ENCODE results near the gene ZBTB22. TPM values are rescaled to one million over a fixed set of nuclear protein-coding genes. Genes with fewer than 3 reads are reported as not detected.
A peak's percentile ranks its signal among the peaks of the same experiment; 100 is the strongest.

Gene ZBTB22
- polyA plus RNA-seq, 1 donor (not counting 4 experiments of a cell fraction or from before 2014, with no cell fraction given) = 6.5 TPM

GRCh38 chr6:33278392-33278741 lies 39.2 kb downstream of the ZBTB22 start:
- H3K9me1 ChIP-seq (ENCODE audit: control insufficient read depth, extremely low read depth, insufficient read depth, low read length) = peaks cover 2% of the 10 kb centered on the region
- dilution Hi-C loops (cut with MboI; ENCODE audit: extremely low pct_ligation_motif_present, low sequenced_read_pairs) = no loop called here
- peaks cover 37 to 47% of the 10 kb centered on the region in 2 experiments for H3K36me3 ChIP-seq (ENCODE audit: control insufficient read depth in 2 of 2, extremely low read depth in 1 of 2, insufficient read depth in 2 of 2, low read length in 2 of 2)
- no peak overlapping the region for H2AFZ ChIP-seq (ENCODE audit: control insufficient read depth, low read length)
- H3K27me3 ChIP-seq (ENCODE audit: control insufficient read depth, extremely low read depth, insufficient read depth, low read length) = no peaks in the 10 kb centered on the region
- no peak overlapping the region for H3K9ac ChIP-seq (ENCODE audit: control insufficient read depth, extremely low read depth, insufficient read depth, low read length)
- H4K20me1 ChIP-seq (ENCODE audit: control insufficient read depth, extremely low read depth, insufficient read depth, low read length) = peaks cover 34% of the 10 kb centered on the region
- H3K9me3 ChIP-seq (ENCODE audit: control insufficient read depth, low read depth, low read length) = no peaks in the 10 kb centered on the region
- no peak for FAIRE-seq
- peaks cover 26% of the 10 kb centered on the region for H3K79me2 ChIP-seq (ENCODE audit: control insufficient read depth, insufficient read depth, low read length)
- H3K4me1 ChIP-seq (ENCODE audit: control insufficient read depth, extremely low read depth, insufficient read depth, low read length) = peaks cover 31% of the 10 kb centered on the region
- TF ChIP-seq, protein P1, sequence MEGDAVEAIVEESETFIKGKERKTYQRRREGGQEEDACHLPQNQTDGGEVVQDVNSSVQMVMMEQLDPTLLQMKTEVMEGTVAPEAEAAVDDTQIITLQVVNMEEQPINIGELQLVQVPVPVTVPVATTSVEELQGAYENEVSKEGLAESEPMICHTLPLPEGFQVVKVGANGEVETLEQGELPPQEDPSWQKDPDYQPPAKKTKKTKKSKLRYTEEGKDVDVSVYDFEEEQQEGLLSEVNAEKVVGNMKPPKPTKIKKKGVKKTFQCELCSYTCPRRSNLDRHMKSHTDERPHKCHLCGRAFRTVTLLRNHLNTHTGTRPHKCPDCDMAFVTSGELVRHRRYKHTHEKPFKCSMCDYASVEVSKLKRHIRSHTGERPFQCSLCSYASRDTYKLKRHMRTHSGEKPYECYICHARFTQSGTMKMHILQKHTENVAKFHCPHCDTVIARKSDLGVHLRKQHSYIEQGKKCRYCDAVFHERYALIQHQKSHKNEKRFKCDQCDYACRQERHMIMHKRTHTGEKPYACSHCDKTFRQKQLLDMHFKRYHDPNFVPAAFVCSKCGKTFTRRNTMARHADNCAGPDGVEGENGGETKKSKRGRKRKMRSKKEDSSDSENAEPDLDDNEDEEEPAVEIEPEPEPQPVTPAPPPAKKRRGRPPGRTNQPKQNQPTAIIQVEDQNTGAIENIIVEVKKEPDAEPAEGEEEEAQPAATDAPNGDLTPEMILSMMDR (optimal IDR thresholded peaks at IDR 0.05 in 1 of 3, IDR thresholded peaks at IDR 0.05 in 1 of 3, conservative IDR thresholded peaks at IDR 0.05 in 1 of 3; ENCODE audit: extremely low read depth in 1 of 3, insufficient read depth in 2 of 3, low read length in 3 of 3) = no peak
- TF ChIP-seq EZH2 (IDR thresholded peaks at IDR 0.05; ENCODE audit: low read length) = no peak
- no peak overlapping the region for H3K4me2 ChIP-seq (ENCODE audit: control insufficient read depth, extremely low read depth, insufficient read depth, low read depth, low read length)
- no peak overlapping the region for H3K27ac ChIP-seq (ENCODE audit: control insufficient read depth, insufficient read depth, low read length)
- H3K4me3 ChIP-seq (ENCODE audit: control insufficient read depth in 2 of 3, extremely low read depth in 1 of 3, insufficient read depth in 2 of 3, low read depth in 1 of 3, low read length in 3 of 3) = no peak overlapping the region
- DNase-seq (ENCODE audit: low read depth, low spot score) = no peak

DNA sequence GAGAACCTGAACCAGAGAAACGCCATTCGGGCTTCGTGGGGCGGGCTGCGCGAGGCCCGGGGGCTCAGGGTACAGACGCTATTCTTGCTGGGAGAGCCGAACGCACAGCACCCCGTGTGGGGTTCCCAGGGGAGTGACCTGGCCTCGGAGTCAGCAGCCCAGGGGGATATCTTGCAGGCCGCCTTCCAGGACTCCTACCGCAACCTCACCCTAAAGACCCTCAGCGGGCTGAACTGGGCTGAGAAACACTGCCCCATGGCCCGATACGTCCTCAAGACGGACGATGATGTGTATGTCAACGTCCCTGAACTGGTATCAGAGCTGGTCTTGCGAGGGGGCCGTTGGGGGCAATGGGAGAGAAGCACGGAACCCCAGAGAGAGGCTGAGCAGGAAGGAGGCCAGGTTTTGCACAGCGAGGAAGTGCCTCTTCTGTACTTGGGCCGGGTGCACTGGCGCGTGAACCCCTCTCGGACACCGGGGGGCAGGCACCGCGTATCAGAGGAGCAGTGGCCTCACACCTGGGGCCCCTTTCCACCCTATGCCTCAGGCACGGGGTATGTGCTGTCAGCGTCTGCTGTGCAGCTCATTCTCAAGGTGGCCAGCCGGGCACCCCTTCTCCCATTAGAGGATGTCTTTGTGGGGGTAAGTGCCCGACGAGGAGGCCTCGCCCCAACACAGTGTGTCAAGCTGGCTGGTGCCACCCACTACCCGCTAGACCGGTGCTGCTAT lies 39.7 kb downstream of the ZBTB22 start:
- Histone ChIP-seq H3K4me3 (ENCODE audit: control insufficient read depth in 2 of 3, extremely low read depth in 1 of 3, insufficient read depth in 2 of 3, low read depth in 1 of 3, low read length in 3 of 3) (no peak overlapping the region), H3K27me3 (ENCODE audit: control insufficient read depth, extremely low read depth, insufficient read depth, low read length) (no peaks in the 10 kb centered on the region), H3K4me2 (ENCODE audit: control insufficient read depth, extremely low read depth, insufficient read depth, low read depth, low read length) (no peak overlapping the region), H3K9me3 (ENCODE audit: control insufficient read depth, low read depth, low read length) (no peaks in the 10 kb centered on the region), H3K9me1 (ENCODE audit: control insufficient read depth, extremely low read depth, insufficient read depth, low read length) (peaks cover 2% of the 10 kb centered on the region), H2AFZ (ENCODE audit: control insufficient read depth, low read length) (no peak overlapping the region), H3K27ac (ENCODE audit: control insufficient read depth, insufficient read depth, low read length) (no peak overlapping the region), H3K36me3 (ENCODE audit: control insufficient read depth in 2 of 2, extremely low read depth in 1 of 2, insufficient read depth in 2 of 2, low read length in 2 of 2) (peaks cover 38 to 52% of the 10 kb centered on the region in 2 experiments), H3K9ac (ENCODE audit: control insufficient read depth, extremely low read depth, insufficient read depth, low read length) (peak overlapping the region; percentile 26), H4K20me1 (ENCODE audit: control insufficient read depth, extremely low read depth, insufficient read depth, low read length) (peaks cover 36% of the 10 kb centered on the region), H3K4me1 (ENCODE audit: control insufficient read depth, extremely low read depth, insufficient read depth, low read length) (peaks cover 31% of the 10 kb centered on the region), H3K79me2 (ENCODE audit: control insufficient read depth, insufficient read depth, low read length) (peaks cover 32% of the 10 kb centered on the region)
- no peak for FAIRE-seq
- dilution Hi-C loops (cut with MboI; ENCODE audit: extremely low pct_ligation_motif_present, low sequenced_read_pairs) = no loop called here
- no peak for DNase-seq (ENCODE audit: low read depth, low spot score)
- no peak for TF ChIP-seq EZH2 (IDR thresholded peaks at IDR 0.05; ENCODE audit: low read length)
- TF ChIP-seq, protein P1 (optimal IDR thresholded peaks at IDR 0.05 in 1 of 3, IDR thresholded peaks at IDR 0.05 in 1 of 3, conservative IDR thresholded peaks at IDR 0.05 in 1 of 3; ENCODE audit: extremely low read depth in 1 of 3, insufficient read depth in 2 of 3, low read length in 3 of 3) = peak in 1 of 3 experiments; percentile 14
